Left forelimb (tissue), 1 donor: ENCODE results near the gene CDX1.

ENCODE experiments used
- DNase-seq: peaks from one replicate; pipeline ENCODE4 v3.0.0-alpha.2; 2018; ENCODE audit warnings: low spot score

CDX1 gene

GRCh38 chr5:150208187-150209098 is 41.9 kb downstream of the CDX1 start:
- DNase-seq, result no peak

GRCh38 chr5:150209099-150209635 is 42.6 kb downstream of the CDX1 start:
- no peak for DNase-seq

- DNase-seq, result no peak
These were observed 44.1 kb downstream of the CDX1 start for GRCh38 chr5:150210644-150211043.

- no peak for DNase-seq
These were observed 44.8 kb downstream of the CDX1 start for GRCh38 chr5:150211156-150212030.

GRCh38 chr5:150213530-150213929 is 47.0 kb downstream of the CDX1 start:
- DNase-seq, result no peak

- no peak for DNase-seq
These were observed 47.7 kb downstream of the CDX1 start for GRCh38 chr5:150214289-150214688.

GRCh38 chr5:150215979-150216944 is 49.7 kb downstream of the CDX1 start:
- DNase-seq, result peak; percentile 79

- no peak for DNase-seq
These were observed 50.5 kb downstream of the CDX1 start for GRCh38 chr5:150217038-150217437.

- DNase-seq, result peak; percentile 85
These were observed 51.5 kb downstream of the CDX1 start for GRCh38 chr5:150217873-150218692.

- DNase-seq, result no peak
These were observed 52.1 kb downstream of the CDX1 start for GRCh38 chr5:150218693-150219035.

GRCh38 chr5:150219142-150219541 is 52.6 kb downstream of the CDX1 start:
- DNase-seq, result no peak

- no peak for DNase-seq
These were observed 53.3 kb downstream of the CDX1 start for GRCh38 chr5:150219861-150220260.

GRCh38 chr5:150221471-150221870 is 54.9 kb downstream of the CDX1 start:
- no peak for DNase-seq

- no peak for DNase-seq
These were observed 56.3 kb downstream of the CDX1 start for GRCh38 chr5:150222906-150223305.

GRCh38 chr5:150223474-150223873 is 56.9 kb downstream of the CDX1 start:
- DNase-seq, result no peak

GRCh38 chr5:150224483-150225027 is 58.0 kb downstream of the CDX1 start:
- DNase-seq, result no peak

- no peak for DNase-seq
These were observed 60.5 kb downstream of the CDX1 start for GRCh38 chr5:150227036-150227435.

GRCh38 chr5:150227606-150228273 is 61.2 kb downstream of the CDX1 start:
- DNase-seq, result no peak

GRCh38 chr5:150229571-150229970 is 63.0 kb downstream of the CDX1 start:
- no peak for DNase-seq

GRCh38 chr5:150230842-150231241 is 64.3 kb downstream of the CDX1 start:
- no peak for DNase-seq
